Measurements from ENCODE around the gene CMBL.
A peak's percentile ranks its signal among the peaks of the same experiment; 100 is the strongest.

CMBL gene

GRCh38 chr5:10338686-10339057, 31.0 kb upstream of the CMBL start:
- Mint-ChIP-seq H3K4me1 (ENCODE audit: low read depth) (no peaks in the 10 kb centered on the region), H3K27ac (no peak overlapping the region), H3K36me3 (no peaks in the 10 kb centered on the region), H3K9me3 (ENCODE audit: low read depth) (no peaks in the 10 kb centered on the region), H3K27me3 (peaks cover 8% of the 10 kb centered on the region), H3K4me3 (no peak overlapping the region)

DNA sequence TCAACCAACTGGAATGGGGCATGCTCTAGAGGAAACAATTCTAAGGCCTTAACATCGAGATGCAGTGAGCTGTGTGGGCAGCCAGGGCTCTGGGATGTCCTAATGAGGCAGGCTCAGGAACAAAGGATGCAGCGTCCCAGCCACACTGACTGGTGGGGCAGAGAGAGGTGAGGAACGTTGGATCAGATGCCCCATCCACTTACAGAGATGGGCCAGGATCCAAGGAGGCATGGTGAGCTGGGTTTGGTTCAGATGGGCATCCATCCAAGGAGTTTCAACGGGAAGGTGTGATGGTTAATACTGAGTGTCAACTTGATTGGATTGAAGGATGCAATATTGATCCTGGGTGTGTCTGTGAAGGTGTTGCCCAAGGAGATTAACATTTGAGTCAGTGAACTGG, 30.3 kb upstream of the CMBL start:
- no peak overlapping the region for H3K4me3 Mint-ChIP-seq
- no peaks in the 10 kb centered on the region for H3K9me3 Mint-ChIP-seq (ENCODE audit: low read depth)
- H3K36me3 Mint-ChIP-seq, result no peaks in the 10 kb centered on the region
- no peak overlapping the region for H3K27ac Mint-ChIP-seq
- no peaks in the 10 kb centered on the region for H3K4me1 Mint-ChIP-seq (ENCODE audit: low read depth)
- H3K27me3 Mint-ChIP-seq, result peaks cover 8% of the 10 kb centered on the region

GRCh38 chr5:10337107-10337506, 29.4 kb upstream of the CMBL start:
- H3K4me3 Mint-ChIP-seq, result no peak overlapping the region
- H3K9me3 Mint-ChIP-seq (ENCODE audit: low read depth), result no peaks in the 10 kb centered on the region
- H3K27me3 Mint-ChIP-seq, result peaks cover 12% of the 10 kb centered on the region
- H3K4me1 Mint-ChIP-seq (ENCODE audit: low read depth), result peaks cover 1% of the 10 kb centered on the region
- H3K36me3 Mint-ChIP-seq, result no peaks in the 10 kb centered on the region
- H3K27ac Mint-ChIP-seq, result no peak overlapping the region

- H3K4me1 Mint-ChIP-seq (ENCODE audit: low read depth), result peaks cover 2% of the 10 kb centered on the region
Measured at GRCh38 chr5:10335711-10336470, 28.2 kb upstream of the CMBL start.

GRCh38 chr5:10334831-10335230, 27.1 kb upstream of the CMBL start:
- H3K9me3 Mint-ChIP-seq (ENCODE audit: low read depth), result no peaks in the 10 kb centered on the region

More at GRCh38 chr5:10335711-10336470, 28.2 kb upstream of the CMBL start:
- Mint-ChIP-seq H3K27me3 (peaks cover 16% of the 10 kb centered on the region), H3K27ac (no peak overlapping the region), H3K36me3 (no peaks in the 10 kb centered on the region), H3K9me3 (ENCODE audit: low read depth) (no peaks in the 10 kb centered on the region), H3K4me3 (no peak overlapping the region)

GRCh38 chr5:10333154-10334006, 25.7 kb upstream of the CMBL start:
- H3K9me3 Mint-ChIP-seq (ENCODE audit: low read depth), result no peaks in the 10 kb centered on the region
- H3K27me3 Mint-ChIP-seq, result peaks cover 18% of the 10 kb centered on the region
- no peak overlapping the region for H3K27ac Mint-ChIP-seq
- peak overlapping the region; percentile 84 for H3K4me3 Mint-ChIP-seq
- no peaks in the 10 kb centered on the region for H3K36me3 Mint-ChIP-seq
- peaks cover 2% of the 10 kb centered on the region for H3K4me1 Mint-ChIP-seq (ENCODE audit: low read depth)

More at GRCh38 chr5:10334831-10335230, 27.1 kb upstream of the CMBL start:
- H3K36me3 Mint-ChIP-seq, result no peaks in the 10 kb centered on the region
- peak overlapping the region; percentile 20 for H3K4me3 Mint-ChIP-seq
- H3K27me3 Mint-ChIP-seq, result peaks cover 18% of the 10 kb centered on the region
- H3K27ac Mint-ChIP-seq, result no peak overlapping the region
- H3K4me1 Mint-ChIP-seq (ENCODE audit: low read depth), result peaks cover 2% of the 10 kb centered on the region

DNA sequence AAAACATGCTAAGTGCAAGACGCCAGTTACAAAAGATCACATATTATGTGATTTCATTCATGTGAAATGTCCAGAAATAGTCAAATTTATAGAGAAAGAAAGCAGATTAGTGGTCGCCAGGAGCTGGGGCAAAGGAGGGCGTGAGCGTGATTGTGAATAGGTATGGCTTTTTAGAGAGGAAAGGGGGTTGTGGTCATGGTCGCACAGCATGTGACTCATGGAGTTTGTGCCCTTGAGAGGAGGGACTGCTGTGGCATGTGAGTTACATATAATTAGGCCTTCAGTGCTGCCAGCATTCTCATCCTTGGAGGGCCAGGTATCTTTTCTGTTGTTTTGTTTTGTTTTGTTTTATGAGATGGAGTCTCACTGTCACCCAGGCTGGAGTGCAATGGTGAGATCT, 24.6 kb upstream of the CMBL start:
- H3K9me3 Mint-ChIP-seq (ENCODE audit: low read depth), result no peaks in the 10 kb centered on the region
- H3K27me3 Mint-ChIP-seq, result peaks cover 18% of the 10 kb centered on the region
- no peaks in the 10 kb centered on the region for H3K36me3 Mint-ChIP-seq
- no peak overlapping the region for H3K27ac Mint-ChIP-seq
- H3K4me1 Mint-ChIP-seq (ENCODE audit: low read depth), result peaks cover 2% of the 10 kb centered on the region
- H3K4me3 Mint-ChIP-seq, result peak overlapping the region; percentile 36

DNA sequence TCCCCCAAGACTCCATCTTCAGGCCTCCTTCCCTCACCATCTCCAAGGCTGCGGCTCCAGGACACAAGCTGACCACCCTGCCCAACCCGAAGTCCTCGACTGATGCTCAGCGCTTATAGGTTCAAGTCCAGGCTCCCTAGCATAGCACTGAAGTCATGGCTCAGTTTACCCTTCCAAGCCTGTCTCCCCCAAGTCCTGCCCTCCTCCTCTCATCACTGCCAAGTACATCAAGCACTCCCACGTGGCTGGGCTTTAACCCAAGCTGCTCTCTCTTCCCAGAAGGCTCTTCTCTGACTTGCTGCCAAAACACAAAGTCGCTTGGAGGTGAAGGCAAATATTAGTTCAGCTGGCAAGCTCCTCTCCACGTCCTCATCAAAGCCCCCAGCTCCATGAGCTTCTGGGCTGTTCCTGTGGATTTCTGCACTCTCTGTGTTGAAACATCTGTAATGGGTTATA, 23.7 kb upstream of the CMBL start:
- Mint-ChIP-seq H3K4me3 (no peak overlapping the region), H3K27ac (no peak overlapping the region), H3K4me1 (ENCODE audit: low read depth) (peaks cover 2% of the 10 kb centered on the region), H3K36me3 (no peaks in the 10 kb centered on the region), H3K9me3 (ENCODE audit: low read depth) (no peaks in the 10 kb centered on the region), H3K27me3 (peaks cover 18% of the 10 kb centered on the region)

DNA sequence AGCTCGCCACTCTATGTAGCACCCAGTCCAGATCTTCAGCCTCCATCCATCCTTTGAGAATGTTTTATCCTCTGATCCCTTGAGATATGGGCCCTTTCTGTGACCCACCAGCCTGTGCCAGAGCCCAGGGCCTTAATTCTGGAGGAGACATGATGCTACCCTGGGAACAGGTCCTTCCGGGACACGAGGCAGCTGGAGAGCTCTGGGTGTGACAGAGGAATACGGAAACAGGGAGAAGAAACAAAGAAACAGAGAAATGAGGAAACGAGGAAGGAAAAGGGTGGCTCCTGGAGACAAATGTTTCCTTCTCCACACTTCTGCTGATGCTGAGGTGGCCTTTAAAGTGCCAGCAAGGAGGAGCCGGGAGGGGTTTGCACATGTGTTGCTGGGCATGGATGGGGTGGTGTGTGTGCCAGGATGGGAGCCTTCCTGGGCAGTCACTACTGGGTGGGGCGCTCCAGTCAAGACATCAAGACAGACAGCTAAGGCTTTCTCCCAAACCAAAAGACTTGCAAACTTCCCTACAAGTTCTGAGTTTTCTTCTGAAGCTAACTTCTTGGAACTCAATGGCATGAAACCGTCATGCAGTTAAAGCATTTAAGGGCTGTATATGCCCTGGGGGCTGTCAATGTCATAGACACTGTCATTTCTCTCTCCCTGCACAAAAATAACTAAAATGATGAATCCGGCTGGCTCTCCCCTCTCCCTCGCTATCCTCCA, 23.0 kb upstream of the CMBL start:
- Mint-ChIP-seq H3K36me3 (no peaks in the 10 kb centered on the region), H3K4me3 (no peak overlapping the region), H3K27ac (no peak overlapping the region), H3K9me3 (ENCODE audit: low read depth) (no peaks in the 10 kb centered on the region), H3K4me1 (ENCODE audit: low read depth) (peaks cover 2% of the 10 kb centered on the region), H3K27me3 (peaks cover 18% of the 10 kb centered on the region)

DNA sequence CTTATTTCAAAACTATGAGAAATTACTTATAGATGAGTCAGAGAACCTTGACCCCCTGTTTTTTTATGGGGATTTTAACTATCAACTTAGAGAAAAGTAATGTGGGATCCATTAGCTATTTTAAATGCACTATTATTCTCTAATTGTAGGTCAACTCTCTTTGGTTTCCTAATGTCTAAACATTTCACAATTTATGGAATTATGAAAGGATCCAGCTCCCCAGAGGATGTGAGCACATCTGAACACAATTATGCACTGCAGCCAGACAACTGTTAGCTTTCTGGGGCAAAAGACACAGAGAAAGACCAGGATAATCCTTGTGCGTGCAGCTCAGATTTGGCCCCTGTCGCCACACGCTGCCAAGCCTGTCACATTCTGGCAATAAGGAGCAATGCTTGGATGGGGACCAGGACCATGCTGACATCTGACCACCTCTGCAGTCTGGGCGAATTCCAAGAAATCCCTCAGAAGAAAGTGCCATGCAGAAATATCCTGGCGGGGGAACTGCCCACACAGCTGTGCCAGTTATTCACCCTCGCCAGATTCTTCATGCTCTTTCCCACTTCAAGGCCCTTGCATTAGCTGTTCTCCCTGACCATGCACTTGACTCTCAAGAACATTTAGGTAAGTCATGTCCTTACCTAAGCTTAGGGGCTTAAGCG, 22.2 kb upstream of the CMBL start:
- Mint-ChIP-seq H3K27ac (no peak overlapping the region), H3K9me3 (ENCODE audit: low read depth) (no peaks in the 10 kb centered on the region), H3K36me3 (no peaks in the 10 kb centered on the region), H3K4me1 (ENCODE audit: low read depth) (peaks cover 2% of the 10 kb centered on the region), H3K4me3 (no peak overlapping the region), H3K27me3 (peaks cover 15% of the 10 kb centered on the region)

GRCh38 chr5:10329446-10329819, 21.7 kb upstream of the CMBL start:
- H3K27me3 Mint-ChIP-seq, result peaks cover 10% of the 10 kb centered on the region
- H3K27ac Mint-ChIP-seq, result no peak overlapping the region
- H3K4me1 Mint-ChIP-seq (ENCODE audit: low read depth), result peaks cover 2% of the 10 kb centered on the region
- no peaks in the 10 kb centered on the region for H3K9me3 Mint-ChIP-seq (ENCODE audit: low read depth)
- no peak overlapping the region for H3K4me3 Mint-ChIP-seq
- no peaks in the 10 kb centered on the region for H3K36me3 Mint-ChIP-seq

- peaks cover 2% of the 10 kb centered on the region for H3K4me1 Mint-ChIP-seq (ENCODE audit: low read depth)
- no peaks in the 10 kb centered on the region for H3K9me3 Mint-ChIP-seq (ENCODE audit: low read depth)
- peaks cover 10% of the 10 kb centered on the region for H3K27me3 Mint-ChIP-seq
- H3K27ac Mint-ChIP-seq, result no peak overlapping the region
- no peak overlapping the region for H3K4me3 Mint-ChIP-seq
- H3K36me3 Mint-ChIP-seq, result no peaks in the 10 kb centered on the region
Measured at GRCh38 chr5:10328323-10328722, 20.6 kb upstream of the CMBL start.

DNA sequence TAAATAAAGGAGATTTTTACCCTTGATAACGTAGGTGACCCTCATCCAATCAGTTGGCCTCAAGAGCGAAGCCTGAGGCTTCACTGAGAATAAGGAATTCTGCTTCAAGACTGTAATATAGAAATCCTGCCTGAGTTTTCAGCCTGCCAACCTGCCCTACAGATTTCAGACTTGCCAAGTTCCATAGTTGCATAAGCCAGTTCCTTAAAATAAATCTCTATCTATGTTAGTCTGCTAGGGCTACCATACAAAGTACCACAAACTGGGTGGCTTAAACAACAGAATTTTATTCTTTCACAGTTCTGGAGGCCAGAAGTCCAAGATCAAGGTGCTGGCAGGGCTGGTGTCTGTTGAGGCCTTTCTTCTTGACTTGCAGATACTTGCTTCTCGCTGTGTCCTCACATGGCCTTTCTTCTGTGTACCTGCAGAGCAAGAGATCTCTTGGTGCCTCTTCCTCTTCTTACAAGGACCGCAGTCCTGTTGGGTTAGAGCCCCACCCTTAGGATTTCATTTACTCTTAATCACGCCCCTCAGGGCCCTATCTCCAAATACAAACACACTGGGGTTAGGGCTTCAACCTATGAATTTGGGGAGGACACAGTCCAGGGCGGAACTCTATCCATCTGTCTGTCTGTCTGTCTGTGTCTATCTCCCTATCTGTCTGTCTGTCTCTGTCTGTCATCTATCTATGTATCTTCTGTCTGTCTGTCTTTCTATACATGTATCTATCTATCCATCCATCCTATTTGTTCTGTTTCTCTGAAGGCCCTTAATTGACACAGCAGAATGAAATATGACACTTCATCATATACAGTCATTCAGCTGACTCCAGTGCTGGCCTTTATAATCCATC, 17.0 kb upstream of the CMBL start:
- no peaks in the 10 kb centered on the region for H3K9me3 Mint-ChIP-seq (ENCODE audit: low read depth)
- no peak overlapping the region for H3K4me3 Mint-ChIP-seq
- H3K27me3 Mint-ChIP-seq, result peaks cover 2% of the 10 kb centered on the region
- H3K27ac Mint-ChIP-seq, result no peak overlapping the region
- H3K36me3 Mint-ChIP-seq, result no peaks in the 10 kb centered on the region
- H3K4me1 Mint-ChIP-seq (ENCODE audit: low read depth), result no peaks in the 10 kb centered on the region

Measured in activated naive CD8-positive, alpha-beta T cell (primary cell).